ENCODE measurements around the gene OTOP3. TPM values are rescaled to one million over a fixed set of nuclear protein-coding genes. Genes with fewer than 3 reads are reported as not detected.

Gene OTOP3
- total RNA-seq, 1 experiment from 2014 or later: not detected

GRCh38 chr17:74925242-74925641, 10.5 kb upstream of the OTOP3 start:
- Mint-ChIP-seq H3K27ac (ENCODE audit: low read depth, unreplicated experiment) (no peak overlapping the region), H3K4me3 (ENCODE audit: unreplicated experiment) (no peak overlapping the region), H3K36me3 (ENCODE audit: insufficient read depth, unreplicated experiment) (no peaks in the 10 kb centered on the region), H3K27me3 (ENCODE audit: insufficient read depth, unreplicated experiment) (peaks cover 29% of the 10 kb centered on the region), H3K4me1 (ENCODE audit: insufficient read depth, unreplicated experiment) (no peaks in the 10 kb centered on the region), H3K9me3 (ENCODE audit: unreplicated experiment) (no peaks in the 10 kb centered on the region)
- TF ChIP-seq CTCF (IDR thresholded peaks at IDR 0.05; ENCODE audit: unreplicated experiment): no peak
- intact Hi-C loops (cut with micrococcal nuclease): no loop called here
- ChIA-PET CTCF (interaction anchor here (0.6 to 11.5 kb wide), 3 partner anchors 9 to 34 kb away, joined by 3 to 233 read pairs (median 4); no protein-coding TSS in a partner anchor), POLR2A (interaction anchor here (1.1 to 1.4 kb wide), 2 partner anchors 33 to 36 kb away, joined by 6 read pairs; no protein-coding TSS in a partner anchor)
- BruUV-seq (replicated peaks): no TSS peak
- DNase-seq (ENCODE audit: unreplicated experiment): no peak

GRCh38 chr17:74928786-74929185, 6.9 kb upstream of the OTOP3 start:
- Mint-ChIP-seq H3K36me3 (ENCODE audit: insufficient read depth, unreplicated experiment) (no peaks in the 10 kb centered on the region), H3K9me3 (ENCODE audit: unreplicated experiment) (no peaks in the 10 kb centered on the region), H3K27ac (ENCODE audit: low read depth, unreplicated experiment) (no peak overlapping the region), H3K4me1 (ENCODE audit: insufficient read depth, unreplicated experiment) (no peaks in the 10 kb centered on the region), H3K27me3 (ENCODE audit: insufficient read depth, unreplicated experiment) (peaks cover 29% of the 10 kb centered on the region), H3K4me3 (ENCODE audit: unreplicated experiment) (no peak overlapping the region)
- TF ChIP-seq CTCF (IDR thresholded peaks at IDR 0.05; ENCODE audit: unreplicated experiment): no peak
- no TSS peak for BruUV-seq (replicated peaks)
- DNase-seq (ENCODE audit: unreplicated experiment): no peak
- intact Hi-C loops (cut with micrococcal nuclease): no loop called here
- CTCF ChIA-PET: interaction anchor here (1.2 to 11.5 kb wide), 2 partner anchors 30 to 31 kb away, joined by 3 to 233 read pairs; no protein-coding TSS in a partner anchor
- POLR2A ChIA-PET: no interaction called here

GRCh38 chr17:74930535-74931036, 5.1 kb upstream of the OTOP3 start:
- Mint-ChIP-seq H3K4me1 (ENCODE audit: insufficient read depth, unreplicated experiment) (no peaks in the 10 kb centered on the region), H3K36me3 (ENCODE audit: insufficient read depth, unreplicated experiment) (no peaks in the 10 kb centered on the region), H3K27ac (ENCODE audit: low read depth, unreplicated experiment) (no peak overlapping the region), H3K9me3 (ENCODE audit: unreplicated experiment) (no peaks in the 10 kb centered on the region), H3K27me3 (ENCODE audit: insufficient read depth, unreplicated experiment) (peaks cover 12% of the 10 kb centered on the region), H3K4me3 (ENCODE audit: unreplicated experiment) (no peak overlapping the region)
- intact Hi-C loops (cut with micrococcal nuclease): no loop called here
- CTCF ChIA-PET: interaction anchor here (0.6 to 0.7 kb wide), 3 partner anchors 20 to 273 kb away, joined by 3 to 4 read pairs (median 3); no protein-coding TSS in a partner anchor
- POLR2A ChIA-PET: interaction anchor here (1.1 kb wide), 1 partner anchor 111 kb away, joined by 3 read pairs; no protein-coding TSS in a partner anchor
- DNase-seq (ENCODE audit: unreplicated experiment): no peak
- no TSS peak for BruUV-seq (replicated peaks)
- no peak for TF ChIP-seq CTCF (IDR thresholded peaks at IDR 0.05; ENCODE audit: unreplicated experiment)

- H3K27ac Mint-ChIP-seq (ENCODE audit: low read depth, unreplicated experiment): no peak overlapping the region
- no peaks in the 10 kb centered on the region for H3K9me3 Mint-ChIP-seq (ENCODE audit: unreplicated experiment)
- H3K4me1 Mint-ChIP-seq (ENCODE audit: insufficient read depth, unreplicated experiment): no peaks in the 10 kb centered on the region
- peaks cover 21% of the 10 kb centered on the region for H3K27me3 Mint-ChIP-seq (ENCODE audit: insufficient read depth, unreplicated experiment)
- H3K4me3 Mint-ChIP-seq (ENCODE audit: unreplicated experiment): no peak overlapping the region
- CTCF ChIA-PET: interaction anchor here (0.5 to 2.3 kb wide), 4 partner anchors 21 to 237 kb away, joined by 3 to 7 read pairs (median 4); partner anchors contain the start of gene CDR2L
- intact Hi-C loops (cut with micrococcal nuclease): no loop called here
- no peak for TF ChIP-seq CTCF (IDR thresholded peaks at IDR 0.05; ENCODE audit: unreplicated experiment)
- H3K36me3 Mint-ChIP-seq (ENCODE audit: insufficient read depth, unreplicated experiment): peaks cover 6% of the 10 kb centered on the region
- BruUV-seq (replicated peaks): no TSS peak
- DNase-seq (ENCODE audit: unreplicated experiment): no peak
- POLR2A ChIA-PET: no interaction called here
Observed at GRCh38 chr17:74935048-74935447, 650 bp upstream of the OTOP3 start.
